K562 (cell line): Measurements from ENCODE around the gene CCDC85C. TPM values are rescaled to one million over a fixed set of nuclear protein-coding genes. Genes with fewer than 3 reads are reported as not detected.

Experiments used
- BRF1 ChIP-seq: IDR thresholded peaks from 3 replicates; pipeline ENCODE4 v1.6.1; 2011; ENCODE audit warnings: borderline replicate concordance, mild to moderate bottlenecking; ENCODE audit not compliant: insufficient read length; ENCODE audit errors: extremely low read depth
- CCAR2 ChIP-seq: fragments of 200-400 bp; formaldehyde crosslinking; IDR thresholded peaks from 2 replicates; pipeline ENCODE4 v1.6.1; 2017; ENCODE audit warnings: mild to moderate bottlenecking, low read depth, low read length
- CTCFL ChIP-seq: IDR thresholded peaks from 2 replicates; pipeline ENCODE4 v1.6.1; 2011; ENCODE audit warnings: borderline replicate concordance, low read depth, mild to moderate bottlenecking, moderate library complexity, low read length; ENCODE audit not compliant: insufficient read depth, poor library complexity, severe bottlenecking
- DEAF1 ChIP-seq: fragments of 450-650 bp; formaldehyde crosslinking; IDR thresholded peaks from 2 replicates; pipeline ENCODE4 v1.4.0; 2020; ENCODE audit warnings: mild to moderate bottlenecking, moderate library complexity
- ELF4 ChIP-seq: fragments of 450-650 bp; formaldehyde crosslinking; IDR thresholded peaks from 2 replicates; pipeline ENCODE4 v1.4.0; 2022; ENCODE audit warnings: missing genetic modification characterization
- MAZ ChIP-seq, 2 experiments: fragments of 450-650 bp in 1 of 2; sonication (generic) in 1 of 2; formaldehyde crosslinking; IDR thresholded peaks in 1 of 2; conservative IDR thresholded peaks in 1 of 2; 2 replicates each; pipeline versions ENCODE4 v1.4.0 to v1.5.0; 2020; ENCODE audit warnings: mild to moderate bottlenecking in 1 of 2, missing genetic modification reagents in 1 of 2
- MYNN ChIP-seq, 2 experiments: sonication (generic); formaldehyde crosslinking in 1 of 2; IDR thresholded peaks; 2 replicates each; pipeline versions ENCODE4 v1.5.0 to v1.6.1; 2016 to 2020; ENCODE audit warnings: antibody characterized with exemption in 1 of 2, missing genetic modification reagents in 1 of 2
- RAD21 ChIP-seq, 2 experiments: fragments of 250-450 bp in 1 of 2; fragments of 450-650 bp in 1 of 2; sonication (Bioruptor Pico) in 1 of 2; formaldehyde crosslinking in 1 of 2; IDR thresholded peaks in 1 of 2; conservative IDR thresholded peaks in 1 of 2; 2 replicates each; pipeline versions ENCODE4 v1.4.0 to v1.8.0; 2020 to 2022; ENCODE audit warnings: mild to moderate bottlenecking in 2 of 2, moderate library complexity in 1 of 2
- SMC3 ChIP-seq: conservative IDR thresholded peaks from 2 replicates; pipeline ENCODE4 v1.6.1; 2011; ENCODE audit warnings: low read depth, low read length, improper control_type of control experiment; ENCODE audit not compliant: insufficient read depth
- STAG1 ChIP-seq: sonication (generic); formaldehyde crosslinking; IDR thresholded peaks from 2 replicates; pipeline ENCODE4 v1.5.0; 2020; ENCODE audit warnings: missing genetic modification reagents, borderline replicate concordance
- ZNF121 ChIP-seq: sonication (generic); formaldehyde crosslinking; conservative IDR thresholded peaks from 2 replicates; pipeline ENCODE4 v1.8.0; 2022; ENCODE audit warnings: missing genetic modification reagents
- polyA plus RNA-seq, 8 experiments: library from polyadenylated mRNA; depleted of rRNA in 4 of 8; stranded (reverse) in 5 of 8; unstranded in 3 of 8; fragments of >200 nt; fragmentation: Nextera tagmentation in 2 of 8; fragmentation: Illumina TruSeq in 1 of 8; extraction: Ambion mirVana in 2 of 8; extraction: Trizol in 1 of 8; gene quantifications; 2 replicates each; pipeline versions ENCODE4 v1.2.1 to v1.2.3, GENCODE V29; 2011 to 2014; ENCODE audit warnings: inconsistent platforms in 1 of 8, missing spikeins in 1 of 8
- total RNA-seq, 7 experiments: library from RNA; depleted of rRNA in 6 of 7; stranded (reverse); fragments of >200 nt in 6 of 7; fragmentation: Illumina TruSeq in 2 of 7; extraction: Trizol in 2 of 7; gene quantifications; 2 replicates each; pipeline versions ENCODE4 v1.2.1 to v1.2.3, GENCODE V29; 2011 to 2021; ENCODE audit warnings: low replicate concordance in 1 of 7

Gene CCDC85C
- total and polyA plus RNA-seq, 9 of the 15 experiments (the other 6 are each of a cell fraction or from before 2014, with no cell fraction given): 0.18 to 22.0 (median 6.3) TPM

- TF ChIP-seq CTCFL (peak; percentile 61), ELF4 (CRISPR knock-in tag) (no peak), STAG1 (CRISPR knock-in tag) (peak; percentile 94), DEAF1 (CRISPR knock-in tag) (peak; percentile 72), BRF1 (no peak), ZNF121 (peak; percentile 55; the same call in 1 of the 2 replicates), MYNN (IDR thresholded peaks at IDR 0.05) (peak; percentile 42; the same call in 1 of the 2 replicates), MYNN (CRISPR knock-in tag; IDR thresholded peaks at IDR 0.05) (no peak), MAZ (CRISPR knock-in tag; conservative IDR thresholded peaks at IDR 0.05 in 1 of 2, IDR thresholded peaks at IDR 0.05 in 1 of 2) (peak in 1 of 2 experiments; percentile 35; a peak in 1 of 4 replicates), CCAR2 (no peak), SMC3 (peak; percentile 88), RAD21 (CRISPR knock-in tag; conservative IDR thresholded peaks at IDR 0.05 in 1 of 2, IDR thresholded peaks at IDR 0.05 in 1 of 2) (peak; percentile 80 to 88)
- TF ChIP-seq, all 486 proteins: peak for 11
Measured at GRCh38 chr14:99518441-99519346, 85.3 kb downstream of the CCDC85C start (continued).
